Glutamatergic neuron (in vitro differentiated cells): ENCODE results near the gene TSHZ2. TPM values are rescaled to one million over a fixed set of nuclear protein-coding genes. Genes with fewer than 3 reads are reported as not detected.

Experiments used
- DNase-seq: peaks from one replicate; pipeline ENCODE4 v3.0.0; 2022
- H3K27ac Mint-ChIP-seq: one replicate; pipeline ENCODE4 v1.8.0; 2020; ENCODE audit warnings: mild to moderate bottlenecking, mixed read lengths, inconsistent platforms; ENCODE audit not compliant: unreplicated experiment
- H3K27me3 Mint-ChIP-seq: one replicate; pipeline ENCODE4 v1.8.0; 2020; ENCODE audit warnings: mild to moderate bottlenecking, moderate library complexity, mixed read lengths, inconsistent platforms; ENCODE audit not compliant: unreplicated experiment
- H3K36me3 Mint-ChIP-seq: one replicate; pipeline ENCODE4 v1.8.0; 2020; ENCODE audit warnings: mild to moderate bottlenecking, mixed read lengths, inconsistent platforms; ENCODE audit not compliant: unreplicated experiment
- H3K4me1 Mint-ChIP-seq: one replicate; pipeline ENCODE4 v1.8.0; 2020; ENCODE audit warnings: mild to moderate bottlenecking, low read depth, mixed read lengths, inconsistent platforms; ENCODE audit not compliant: unreplicated experiment
- H3K4me3 Mint-ChIP-seq: one replicate; pipeline ENCODE4 v1.8.0; 2020; ENCODE audit warnings: mild to moderate bottlenecking, mixed read lengths, inconsistent platforms; ENCODE audit not compliant: unreplicated experiment
- H3K9me3 Mint-ChIP-seq: one replicate; pipeline ENCODE4 v1.8.0; 2020; ENCODE audit warnings: mild to moderate bottlenecking, moderate library complexity, mixed read lengths, inconsistent platforms; ENCODE audit not compliant: unreplicated experiment
- CTCF ChIP-seq: fragments of 200-600 bp; sonication (generic); IDR thresholded peaks from one replicate; pipeline ENCODE4 v1.5.0; 2021; ENCODE audit not compliant: partially characterized antibody, unreplicated experiment
- total RNA-seq: library from RNA; stranded (reverse); fragmentation: NEBNext Ultra II Directional; extraction: Animal tissue kit (Norgen Biotek cat#: 25700); gene quantifications from one replicate; pipeline ENCODE4 v1.2.1, GENCODE V29; 2021; ENCODE audit not compliant: unreplicated experiment

TSHZ2 gene
- total RNA-seq, 1 donor from 2014 or later: 10.0 TPM

- Mint-ChIP-seq H3K9me3 (no peaks in the 10 kb centered on the region), H3K27ac (no peak overlapping the region), H3K4me3 (no peak overlapping the region), H3K36me3 (no peaks in the 10 kb centered on the region), H3K4me1 (no peaks in the 10 kb centered on the region), H3K27me3 (no peaks in the 10 kb centered on the region)
- TF ChIP-seq CTCF: no peak
- no peak for DNase-seq
These were observed 416.0 kb downstream of the TSHZ2 start for GRCh38 chr20:53387983-53388675.

GRCh38 chr20:53389516-53390300 is 417.6 kb downstream of the TSHZ2 start:
- TF ChIP-seq CTCF: no peak
- no peaks in the 10 kb centered on the region for H3K4me1 Mint-ChIP-seq

GRCh38 chr20:53390770-53391169 is 418.6 kb downstream of the TSHZ2 start:
- TF ChIP-seq CTCF: no peak
- no peaks in the 10 kb centered on the region for H3K4me1 Mint-ChIP-seq
- no peak overlapping the region for H3K27ac Mint-ChIP-seq
- no peaks in the 10 kb centered on the region for H3K27me3 Mint-ChIP-seq
- no peak overlapping the region for H3K4me3 Mint-ChIP-seq
- DNase-seq: no peak
- H3K36me3 Mint-ChIP-seq: no peaks in the 10 kb centered on the region
- H3K9me3 Mint-ChIP-seq: no peaks in the 10 kb centered on the region

More at GRCh38 chr20:53389516-53390300, 417.6 kb downstream of the TSHZ2 start:
- no peak for DNase-seq
- no peaks in the 10 kb centered on the region for H3K9me3 Mint-ChIP-seq
- H3K36me3 Mint-ChIP-seq: no peaks in the 10 kb centered on the region
- H3K27ac Mint-ChIP-seq: no peak overlapping the region
- no peaks in the 10 kb centered on the region for H3K27me3 Mint-ChIP-seq
- no peak overlapping the region for H3K4me3 Mint-ChIP-seq

GRCh38 chr20:53394433-53394832 is 422.3 kb downstream of the TSHZ2 start:
- H3K4me3 Mint-ChIP-seq: no peak overlapping the region
- no peaks in the 10 kb centered on the region for H3K27me3 Mint-ChIP-seq
- no peaks in the 10 kb centered on the region for H3K9me3 Mint-ChIP-seq
- H3K36me3 Mint-ChIP-seq: no peaks in the 10 kb centered on the region
- TF ChIP-seq CTCF: no peak
- H3K4me1 Mint-ChIP-seq: no peaks in the 10 kb centered on the region
- DNase-seq: no peak
- H3K27ac Mint-ChIP-seq: no peak overlapping the region

GRCh38 chr20:53395188-53395923 is 423.2 kb downstream of the TSHZ2 start:
- no peak for DNase-seq
- Mint-ChIP-seq H3K27me3 (no peaks in the 10 kb centered on the region), H3K4me3 (no peak overlapping the region), H3K4me1 (no peaks in the 10 kb centered on the region), H3K9me3 (no peaks in the 10 kb centered on the region), H3K36me3 (no peaks in the 10 kb centered on the region), H3K27ac (no peak overlapping the region)
- no peak for TF ChIP-seq CTCF
